HCT116 (cell line): Measurements from ENCODE around the gene EPHA1. TPM values are rescaled to one million over a fixed set of nuclear protein-coding genes. Genes with fewer than 3 reads are reported as not detected.
"Not testable (repeated sequence)": the region's sequence is repeated elsewhere in the genome, so short reads cannot be mapped to it uniquely, and the experiment has no call there.

Experiments
- ATAC-seq: fragments of 200-7000 bp; cut with Tn5 transposase; 2 replicates; pipeline ENCODE4 v1.9.1; 2020; ENCODE audit warnings: mild to moderate bottlenecking, moderate library complexity
- BruUV-seq: library from RNA; stranded (reverse); fragments of 400-500 nt; replicated peaks from 2 replicates; lab custom pipeline; 2021; lab: Mats Ljungman, UMichigan
- CTCF ChIA-PET: fragments of 300-600 bp; sonication (Branson Sonifier 250); formaldehyde crosslinking; loops from one replicate; lab custom pipeline; 2021; ENCODE audit warnings: antibody characterized with exemption; lab: Charles Lee
- POLR2A ChIA-PET: fragments of 300-600, 350-600 bp; sonication (Branson Sonifier 250); formaldehyde crosslinking; loops from one replicate; lab custom pipeline; 2021; ENCODE audit warnings: antibody characterized with exemption; lab: Charles Lee
- RAD21 ChIA-PET, 2 experiments: fragments of 300-600 bp; sonication (Branson Sonifier 250); formaldehyde crosslinking; loops; one replicate each; lab custom pipeline; 2023; ENCODE audit warnings: low total read pairs in 2 of 2; ENCODE audit not compliant: uncharacterized antibody in 2 of 2, unreplicated experiment in 2 of 2, low non-redundant PET in 1 of 2; lab: Charles Lee
- DNase-seq: peaks from one replicate; pipeline ENCODE4 v3.0.0-alpha.2; 2010; ENCODE audit warnings: low read depth, low spot score
- H2AFZ ChIP-seq: fragments of 200-600 bp; shearing (Covaris generic), sonication (generic); 2 replicates; pipeline ENCODE4 v1.6.1; 2017; ENCODE audit warnings: low read depth, mixed run types, mixed read lengths, antibody characterized with exemption, low read length; ENCODE audit not compliant: poor library complexity, severe bottlenecking
- H3K27ac ChIP-seq: 2 replicates; pipeline ENCODE4 v1.5.1; 2012; ENCODE audit warnings: low read depth, low read length
- H3K27me3 ChIP-seq: fragments of 200-600 bp; sonication (generic); 2 replicates; pipeline ENCODE4 v1.6.1; 2016; ENCODE audit warnings: mixed run types, low read length, mixed read lengths; ENCODE audit not compliant: insufficient read depth
- H3K36me3 ChIP-seq, 2 experiments: fragments of 200-500 bp in 1 of 2; fragments of 200-600 bp in 1 of 2; sonication (Bioruptor generic) in 1 of 2; sonication (generic) in 1 of 2; 2 replicates each; pipeline versions ENCODE4 v1.5.1 to v1.6.1; 2014 to 2016; ENCODE audit warnings: low read length in 2 of 2, inconsistent platforms in 1 of 2, mixed read lengths in 1 of 2, mixed run types in 1 of 2; ENCODE audit not compliant: insufficient read depth in 2 of 2, control insufficient read depth in 1 of 2
- H3K4me1 ChIP-seq, 2 experiments: fragments of 200-600 bp in 1 of 2; sonication (generic) in 1 of 2; 2 replicates each; pipeline versions ENCODE4 v1.5.1 to v1.6.1; 2012 to 2017; ENCODE audit warnings: low read length in 2 of 2, inconsistent platforms in 1 of 2, mild to moderate bottlenecking in 1 of 2, mixed read lengths in 1 of 2, mixed run types in 1 of 2, moderate library complexity in 1 of 2; ENCODE audit not compliant: insufficient read depth in 2 of 2, control insufficient read depth in 1 of 2
- H3K4me2 ChIP-seq: fragments of 200-600 bp; sonication (generic); 2 replicates; pipeline ENCODE4 v1.6.1; 2017; ENCODE audit warnings: mixed run types, low read length, mixed read lengths
- H3K4me3 ChIP-seq, 2 experiments: fragments of 200-600 bp in 1 of 2; sonication (generic) in 1 of 2; replicated peaks in 1 of 2; 2 replicates each; pipeline ENCODE4 v1.5.1; 2011 to 2016; ENCODE audit warnings: low read length in 2 of 2, control low read depth in 1 of 2, low read depth in 1 of 2, mild to moderate bottlenecking in 1 of 2, mixed read lengths in 1 of 2, mixed run types in 1 of 2
- H3K79me2 ChIP-seq: fragments of 200-600 bp; sonication (generic); 2 replicates; pipeline ENCODE4 v1.6.1; 2017; ENCODE audit warnings: mild to moderate bottlenecking, mixed run types, low read length, moderate library complexity, mixed read lengths; ENCODE audit not compliant: insufficient read depth
- H3K9ac ChIP-seq: fragments of 200-600 bp; sonication (generic); 2 replicates; pipeline ENCODE4 v1.6.1; 2016; ENCODE audit warnings: low read length, mixed read lengths
- H3K9me2 ChIP-seq: fragments of 200-600 bp; sonication (generic), shearing (Covaris generic); 2 replicates; pipeline ENCODE4 v1.6.1; 2017; ENCODE audit warnings: mixed run types, mild to moderate bottlenecking, moderate library complexity; ENCODE audit not compliant: insufficient read depth
- H3K9me3 ChIP-seq, 2 experiments: fragments of 200-500 bp in 1 of 2; fragments of 200-600 bp in 1 of 2; sonication (Bioruptor generic) in 1 of 2; sonication (generic) in 1 of 2; 2 replicates each; pipeline ENCODE4 v1.6.1; 2014 to 2017; ENCODE audit warnings: low read length in 2 of 2, mixed read lengths in 2 of 2, inconsistent platforms in 1 of 2, low read depth in 1 of 2, mild to moderate bottlenecking in 1 of 2, mixed run types in 1 of 2, moderate library complexity in 1 of 2; ENCODE audit not compliant: control insufficient read depth in 1 of 2, insufficient read depth in 1 of 2
- H4K20me1 ChIP-seq: fragments of 200-600 bp; sonication (generic), shearing (Covaris generic); 2 replicates; pipeline ENCODE4 v1.6.1; 2017; ENCODE audit warnings: mixed run types, mild to moderate bottlenecking, moderate library complexity; ENCODE audit not compliant: insufficient read depth
- CBX3 ChIP-seq: IDR thresholded peaks from 2 replicates; pipeline ENCODE4 v1.6.1; 2012; ENCODE audit warnings: low read depth
- CEBPB ChIP-seq: IDR thresholded peaks from 2 replicates; pipeline ENCODE4 v1.6.1; 2012; ENCODE audit warnings: low read depth
- CTCF ChIP-seq, 3 experiments: fragments of 200-600 bp in 1 of 3; sonication (generic) in 1 of 3; IDR thresholded peaks in 2 of 3; conservative IDR thresholded peaks in 1 of 3; 2 replicates each; pipeline ENCODE4 v1.5.1; 2012 to 2017; ENCODE audit warnings: low read depth in 2 of 3, low read length in 2 of 3, antibody characterized with exemption in 1 of 3, borderline replicate concordance in 1 of 3, control low read depth in 1 of 3, mild to moderate bottlenecking in 1 of 3, mixed read lengths in 1 of 3, mixed run types in 1 of 3, moderate library complexity in 1 of 3; ENCODE audit not compliant: insufficient read depth in 1 of 3
- ELF1 ChIP-seq: IDR thresholded peaks from 2 replicates; pipeline ENCODE4 v1.6.1; 2012; ENCODE audit warnings: low read depth, borderline replicate concordance
- EZH2 ChIP-seq: fragments of 200-600 bp; sonication (generic); IDR thresholded peaks from 2 replicates; pipeline ENCODE4 v1.6.1; 2017; ENCODE audit warnings: antibody characterized with exemption, mixed run types
- POLR2A ChIP-seq: IDR thresholded peaks from 2 replicates; pipeline ENCODE4 v1.7.0; 2011; ENCODE audit warnings: borderline replicate concordance; ENCODE audit not compliant: insufficient read depth, insufficient read length; ENCODE audit errors: extremely low read depth
- RAD21 ChIP-seq: IDR thresholded peaks from 2 replicates; pipeline ENCODE4 v1.6.1; 2012; ENCODE audit warnings: low read depth, mild to moderate bottlenecking
- SP1 ChIP-seq: IDR thresholded peaks from 2 replicates; pipeline ENCODE4 v1.6.1; 2012; ENCODE audit warnings: low read depth
- SRF ChIP-seq: IDR thresholded peaks from 2 replicates; pipeline ENCODE4 v1.6.1; 2012; ENCODE audit warnings: low read depth
- TCF7L2 ChIP-seq: IDR thresholded peaks from 2 replicates; pipeline ENCODE4 v1.7.0; 2011; ENCODE audit warnings: borderline replicate concordance, inconsistent platforms; ENCODE audit not compliant: insufficient read depth, insufficient read length; ENCODE audit errors: extremely low read depth
- YY1 ChIP-seq: IDR thresholded peaks from 2 replicates; pipeline ENCODE4 v1.6.1; 2011; ENCODE audit warnings: low read length, low read depth, moderate library complexity, mild to moderate bottlenecking; ENCODE audit not compliant: insufficient replicate concordance; ENCODE audit errors: extremely low read depth
- ZFX ChIP-seq: fragments of 450-650 bp; IDR thresholded peaks from 2 replicates; pipeline ENCODE4 v1.6.1; 2017
- ZNF274 ChIP-seq: fragments of 200-500 bp; sonication (Bioruptor generic); IDR thresholded peaks from 2 replicates; pipeline ENCODE4 v1.6.1; 2014; ENCODE audit warnings: mild to moderate bottlenecking, low read depth, low read length, inconsistent platforms
- intact Hi-C: fragments of 100-400 bp; cut with micrococcal nuclease; formaldehyde crosslinking; loops from 2 replicates; pipeline ENCODE4 v1.10.0; 2022
- total RNA-seq: library from RNA; stranded (reverse); gene quantifications from one replicate; pipeline ENCODE4 v1.2.1, GENCODE V29; 2021; ENCODE audit not compliant: unreplicated experiment
- TF ChIP-seq, protein P1 (sequence below): IDR thresholded peaks from 2 replicates; pipeline ENCODE4 v1.6.1; 2012
- TF ChIP-seq, protein P2 (sequence below): IDR thresholded peaks from 2 replicates; pipeline ENCODE4 v1.6.1; 2012; ENCODE audit warnings: low read depth

EPHA1 gene
- total RNA-seq, 1 experiment from 2014 or later, result 29.9 TPM

- no peak for ATAC-seq
Observed at GRCh38 chr7:143426479-143427142, 18.0 kb upstream of the EPHA1 start.

GRCh38 chr7:143424476-143424875, 15.8 kb upstream of the EPHA1 start:
- H4K20me1 ChIP-seq, H3K9ac ChIP-seq, H3K4me3 ChIP-seq, H3K9me3 ChIP-seq, H3K27me3 ChIP-seq, intact Hi-C loops, ATAC-seq, H3K27ac ChIP-seq, POLR2A ChIA-PET, H3K79me2 ChIP-seq, CTCF ChIA-PET, DNase-seq, H3K4me2 ChIP-seq, RAD21 ChIA-PET, BruUV-seq, H3K36me3 ChIP-seq, H2AFZ ChIP-seq, H3K4me1 ChIP-seq, H3K9me2 ChIP-seq: not testable (repeated sequence)

More at GRCh38 chr7:143426479-143427142, 18.0 kb upstream of the EPHA1 start:
- no peaks in the 10 kb centered on the region for H3K9me3 ChIP-seq
- peaks cover 0 to 12% of the 10 kb centered on the region in 2 experiments; a peak in 2 of 4 replicates for H3K4me1 ChIP-seq
- H2AFZ ChIP-seq, result peak overlapping the region; percentile 32
- ChIA-PET RAD21 (no interaction called here), CTCF (no interaction called here), POLR2A (no interaction called here)
- no peak overlapping the region for H3K9ac ChIP-seq
- no peak overlapping the region for H3K4me2 ChIP-seq
- no peaks in the 10 kb centered on the region for H3K9me2 ChIP-seq
- H3K79me2 ChIP-seq, result no peaks in the 10 kb centered on the region
- H3K27me3 ChIP-seq, result no peaks in the 10 kb centered on the region
- TF ChIP-seq, protein P1, sequence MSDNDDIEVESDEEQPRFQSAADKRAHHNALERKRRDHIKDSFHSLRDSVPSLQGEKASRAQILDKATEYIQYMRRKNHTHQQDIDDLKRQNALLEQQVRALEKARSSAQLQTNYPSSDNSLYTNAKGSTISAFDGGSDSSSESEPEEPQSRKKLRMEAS, result no peak
- TF ChIP-seq YY1 (no peak), RAD21 (no peak), CBX3 (no peak), POLR2A (no peak), ZFX (no peak), CEBPB (no peak), SRF (no peak), CTCF (IDR thresholded peaks at IDR 0.05 in 2 of 3, conservative IDR thresholded peaks at IDR 0.05 in 1 of 3; ENCODE audit: borderline replicate concordance in 1 of 3, insufficient read depth in 1 of 3, low read depth in 2 of 3, low read length in 2 of 3) (no peak), SP1 (no peak), TCF7L2 (no peak), ZNF274 (no peak), EZH2 (no peak), ELF1 (no peak)
- TF ChIP-seq, protein P2, sequence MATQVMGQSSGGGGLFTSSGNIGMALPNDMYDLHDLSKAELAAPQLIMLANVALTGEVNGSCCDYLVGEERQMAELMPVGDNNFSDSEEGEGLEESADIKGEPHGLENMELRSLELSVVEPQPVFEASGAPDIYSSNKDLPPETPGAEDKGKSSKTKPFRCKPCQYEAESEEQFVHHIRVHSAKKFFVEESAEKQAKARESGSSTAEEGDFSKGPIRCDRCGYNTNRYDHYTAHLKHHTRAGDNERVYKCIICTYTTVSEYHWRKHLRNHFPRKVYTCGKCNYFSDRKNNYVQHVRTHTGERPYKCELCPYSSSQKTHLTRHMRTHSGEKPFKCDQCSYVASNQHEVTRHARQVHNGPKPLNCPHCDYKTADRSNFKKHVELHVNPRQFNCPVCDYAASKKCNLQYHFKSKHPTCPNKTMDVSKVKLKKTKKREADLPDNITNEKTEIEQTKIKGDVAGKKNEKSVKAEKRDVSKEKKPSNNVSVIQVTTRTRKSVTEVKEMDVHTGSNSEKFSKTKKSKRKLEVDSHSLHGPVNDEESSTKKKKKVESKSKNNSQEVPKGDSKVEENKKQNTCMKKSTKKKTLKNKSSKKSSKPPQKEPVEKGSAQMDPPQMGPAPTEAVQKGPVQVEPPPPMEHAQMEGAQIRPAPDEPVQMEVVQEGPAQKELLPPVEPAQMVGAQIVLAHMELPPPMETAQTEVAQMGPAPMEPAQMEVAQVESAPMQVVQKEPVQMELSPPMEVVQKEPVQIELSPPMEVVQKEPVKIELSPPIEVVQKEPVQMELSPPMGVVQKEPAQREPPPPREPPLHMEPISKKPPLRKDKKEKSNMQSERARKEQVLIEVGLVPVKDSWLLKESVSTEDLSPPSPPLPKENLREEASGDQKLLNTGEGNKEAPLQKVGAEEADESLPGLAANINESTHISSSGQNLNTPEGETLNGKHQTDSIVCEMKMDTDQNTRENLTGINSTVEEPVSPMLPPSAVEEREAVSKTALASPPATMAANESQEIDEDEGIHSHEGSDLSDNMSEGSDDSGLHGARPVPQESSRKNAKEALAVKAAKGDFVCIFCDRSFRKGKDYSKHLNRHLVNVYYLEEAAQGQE, result no peak
- no peak overlapping the region for H3K4me3 ChIP-seq
- no peaks in the 10 kb centered on the region for H3K36me3 ChIP-seq
- no peak overlapping the region for H3K27ac ChIP-seq
- BruUV-seq, result no TSS peak
- DNase-seq, result no peak
- no peaks in the 10 kb centered on the region for H4K20me1 ChIP-seq
- intact Hi-C loops, result no loop called here
